GM21723 (cell line): Measurements from ENCODE around the gene PRR14.
"Not testable (repeated sequence)": the region's sequence is repeated elsewhere in the genome, so short reads cannot be mapped to it uniquely, and the experiment has no call there.

Experiments used
- ATAC-seq: cut with Tn5 transposase; IDR thresholded peaks from one replicate; pipeline ENCODE4 v1.9.1; 2021; ENCODE audit warnings: mild to moderate bottlenecking, moderate library complexity; ENCODE audit not compliant: unreplicated experiment

Gene PRR14

DNA sequence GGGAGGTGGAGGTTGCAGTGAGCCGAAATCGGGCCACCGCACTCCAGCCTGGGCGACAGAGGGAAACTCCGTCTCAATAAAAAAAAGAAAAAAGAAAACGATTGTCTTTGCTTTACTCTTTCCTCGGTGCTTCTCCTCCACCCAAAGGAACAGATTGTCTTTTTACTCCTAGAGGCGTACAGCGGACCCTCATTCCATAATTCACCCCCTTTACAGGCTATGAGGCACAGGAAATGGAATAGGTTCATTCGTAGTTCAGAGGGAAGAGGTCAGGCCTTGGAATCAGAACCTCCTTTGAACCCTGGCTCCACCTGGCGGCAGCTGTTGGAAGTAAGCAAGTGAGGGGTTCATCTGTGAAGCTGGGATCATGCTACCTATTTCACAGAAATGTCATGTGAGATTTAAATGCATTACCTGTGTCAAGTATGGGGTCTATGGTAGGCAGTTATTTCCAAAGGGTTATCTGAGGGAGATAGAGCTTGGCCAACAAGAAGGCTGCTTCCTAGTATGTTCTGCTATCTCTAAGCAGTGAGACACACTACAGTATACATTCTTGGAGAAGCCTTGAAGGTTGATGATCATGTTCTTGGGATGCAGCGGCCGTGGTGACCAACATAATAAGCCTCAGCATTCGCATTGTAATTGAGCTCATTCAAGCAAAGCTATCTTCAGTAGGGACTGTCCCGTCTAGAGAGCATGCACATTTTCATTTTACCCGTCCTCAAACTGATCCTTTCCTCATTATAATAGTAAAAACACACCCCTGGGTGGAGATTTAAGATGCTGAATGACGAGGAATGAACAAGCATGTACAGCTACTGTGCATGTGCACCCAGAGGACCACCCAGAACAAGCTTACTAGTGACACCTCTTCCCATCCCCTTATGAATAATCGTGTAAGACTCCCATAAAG lies 21.9 kb upstream of the PRR14 start:
- no peak for ATAC-seq

DNA sequence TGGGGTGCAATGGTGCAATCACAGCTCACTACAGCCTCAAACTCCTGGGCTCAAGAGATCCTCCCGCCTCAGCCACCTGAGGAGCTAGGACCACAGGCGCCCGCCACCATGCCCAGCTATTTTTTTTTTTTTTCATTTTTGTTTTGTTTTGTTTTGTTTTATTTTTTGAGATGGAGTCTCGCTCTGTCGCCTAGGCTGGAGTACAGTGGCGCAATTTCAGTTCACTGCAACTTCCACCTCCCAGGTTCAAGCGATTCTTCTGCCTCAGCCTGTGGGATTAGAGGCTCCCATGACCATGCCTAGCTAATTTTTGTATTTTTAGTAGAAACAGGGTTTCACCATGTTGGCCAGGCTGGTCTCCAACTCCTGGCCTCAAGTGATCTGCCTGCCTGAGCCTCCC lies 18.3 kb upstream of the PRR14 start:
- ATAC-seq: not testable (repeated sequence)

DNA sequence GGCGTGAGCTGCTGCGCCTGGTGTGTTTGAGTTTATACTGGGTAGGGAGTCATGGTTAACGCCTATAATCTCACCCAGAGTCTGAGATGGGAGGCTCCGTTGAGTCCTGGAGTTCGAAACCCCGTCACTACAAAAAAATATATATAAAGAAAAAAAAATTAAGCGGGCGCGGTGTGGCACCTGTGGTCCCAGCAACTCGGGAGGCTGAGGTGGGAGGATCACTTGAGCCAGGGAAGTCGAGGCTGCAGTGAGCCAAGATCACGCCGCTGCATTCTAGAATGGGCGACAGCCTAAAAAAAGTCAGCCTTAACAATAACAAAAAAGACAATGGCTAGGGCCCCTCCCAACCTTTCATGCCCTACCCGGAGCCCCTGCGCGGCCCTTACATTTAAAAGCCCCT lies 17.2 kb upstream of the PRR14 start:
- no peak for ATAC-seq

DNA sequence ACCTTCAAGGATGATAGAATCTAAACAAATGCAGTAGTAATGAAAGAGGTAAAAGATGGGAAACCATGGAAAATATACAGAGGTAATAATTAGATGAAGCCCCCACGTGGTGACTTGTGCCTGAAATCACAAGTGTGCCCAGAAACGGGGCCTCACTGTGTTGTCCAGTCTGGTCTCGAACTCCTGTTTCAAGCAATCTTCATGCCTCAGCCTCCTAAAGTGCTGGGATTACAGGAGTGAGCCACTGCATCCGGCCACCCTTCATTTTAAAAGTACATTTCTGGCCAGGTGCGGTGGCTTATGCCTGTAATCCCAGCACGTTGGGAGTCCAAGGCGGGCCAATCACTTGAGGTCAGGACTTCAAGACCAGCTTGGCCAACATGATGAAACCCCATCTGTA lies 14.2 kb upstream of the PRR14 start:
- no peak for ATAC-seq

DNA sequence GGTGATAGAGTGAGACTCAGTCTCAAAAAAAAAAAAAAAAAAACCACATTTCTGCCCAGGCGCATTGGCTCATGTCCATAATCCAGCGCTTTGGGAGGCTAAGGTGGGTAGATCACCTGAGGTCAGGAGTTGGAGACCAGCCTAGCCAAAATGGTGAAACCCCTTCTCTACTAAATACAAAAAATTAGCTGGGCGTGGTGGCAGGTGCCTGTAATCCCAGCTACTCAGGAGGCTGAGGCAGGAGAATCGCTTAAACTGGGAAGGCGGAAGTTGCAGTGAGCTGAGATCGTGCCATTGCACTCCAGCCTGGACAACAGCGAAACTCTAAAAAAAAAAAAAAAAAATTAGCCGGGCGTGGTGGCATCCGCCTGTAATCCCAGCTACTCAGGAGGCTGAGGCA lies 13.6 kb upstream of the PRR14 start:
- ATAC-seq: not testable (repeated sequence)

DNA sequence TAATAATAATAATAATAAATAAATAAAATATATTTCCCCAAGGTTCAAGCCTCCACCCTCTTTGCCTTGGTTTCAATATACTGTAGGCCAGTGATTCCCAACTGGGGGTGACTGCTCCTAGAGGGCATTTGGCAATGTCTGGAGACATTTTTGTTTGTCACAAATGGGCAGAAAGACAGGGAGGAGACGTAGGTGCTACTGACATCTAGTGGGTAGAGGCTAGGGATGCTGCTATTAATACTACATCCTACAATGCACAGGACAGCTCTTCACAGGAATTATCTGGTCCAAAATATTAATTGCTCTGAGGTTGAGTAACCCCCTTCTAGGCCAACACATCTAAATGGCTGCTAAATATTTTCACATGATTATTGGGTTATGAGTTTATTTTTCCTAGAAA lies 12.8 kb upstream of the PRR14 start:
- no peak for ATAC-seq

DNA sequence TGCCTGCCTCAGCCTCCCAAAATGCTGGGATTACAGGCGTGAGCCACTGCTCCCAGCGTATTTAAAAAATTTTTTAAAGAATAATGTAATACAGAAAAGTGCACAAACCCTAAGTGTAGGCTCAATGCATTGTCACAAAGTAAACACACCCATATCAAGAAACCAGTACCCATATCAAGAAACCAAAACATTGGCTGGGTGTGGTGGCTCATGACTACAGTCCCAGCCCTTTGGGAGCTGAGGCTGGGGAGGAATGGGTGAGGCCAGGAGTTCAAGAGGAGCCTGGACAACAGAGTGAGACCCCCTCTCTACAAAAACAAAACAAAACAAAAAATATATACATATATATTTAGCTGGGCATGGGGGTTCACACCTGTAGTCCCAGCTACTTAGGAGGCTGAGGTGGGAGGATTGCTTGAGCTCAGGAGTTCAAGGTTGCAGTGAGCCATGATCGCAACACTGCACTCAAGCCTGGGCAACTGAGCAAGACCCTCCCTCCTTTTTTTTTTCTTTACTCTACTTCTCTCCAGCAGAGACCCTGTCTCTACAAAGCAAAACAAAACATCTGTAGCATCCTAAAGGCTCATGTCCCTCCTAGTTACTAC lies 9.3 kb upstream of the PRR14 start:
- no peak for ATAC-seq

DNA sequence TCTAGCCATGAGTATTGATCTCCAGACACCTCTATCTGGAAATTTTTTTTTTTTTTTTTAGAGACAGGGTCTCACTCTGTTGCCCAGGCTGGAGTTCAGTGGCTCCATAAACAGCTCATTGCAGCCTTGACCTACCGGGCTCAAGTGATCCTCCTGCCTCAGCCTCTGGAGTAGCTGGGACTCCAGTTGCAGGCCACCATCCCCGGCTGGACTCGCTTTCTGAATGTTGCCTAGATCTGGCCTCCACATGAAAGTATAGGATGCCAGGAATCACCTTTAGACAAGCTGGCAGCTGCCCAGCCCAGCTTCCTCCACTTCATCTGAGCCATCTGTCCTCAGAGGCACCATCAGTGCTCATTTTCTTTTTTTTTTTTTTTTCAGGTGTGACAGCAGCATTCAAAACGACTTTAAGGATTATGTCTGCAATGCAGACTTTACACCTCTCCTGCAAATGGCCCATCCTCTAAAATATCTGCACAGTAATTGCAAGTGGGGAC lies 6.4 kb upstream of the PRR14 start:
- ATAC-seq: no peak

DNA sequence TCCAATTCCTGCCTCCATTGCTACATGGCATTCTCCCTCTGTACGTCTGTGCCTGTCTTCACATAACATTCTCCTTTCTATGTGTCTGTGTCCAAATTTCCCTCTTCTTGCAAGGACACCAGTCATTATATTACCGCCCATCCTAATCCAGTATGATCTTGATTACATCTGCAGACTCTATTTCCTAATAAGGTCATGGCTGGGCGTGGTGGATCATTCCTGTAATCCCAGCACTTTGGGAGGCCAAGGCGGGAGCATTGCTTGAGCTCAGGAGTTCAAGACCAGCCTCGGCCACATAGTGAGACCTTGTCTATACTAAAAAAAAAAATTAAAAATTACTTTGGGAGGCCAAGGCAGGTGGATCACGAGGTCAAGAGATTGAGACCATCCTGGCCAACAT lies 5.0 kb upstream of the PRR14 start:
- ATAC-seq: no peak

DNA sequence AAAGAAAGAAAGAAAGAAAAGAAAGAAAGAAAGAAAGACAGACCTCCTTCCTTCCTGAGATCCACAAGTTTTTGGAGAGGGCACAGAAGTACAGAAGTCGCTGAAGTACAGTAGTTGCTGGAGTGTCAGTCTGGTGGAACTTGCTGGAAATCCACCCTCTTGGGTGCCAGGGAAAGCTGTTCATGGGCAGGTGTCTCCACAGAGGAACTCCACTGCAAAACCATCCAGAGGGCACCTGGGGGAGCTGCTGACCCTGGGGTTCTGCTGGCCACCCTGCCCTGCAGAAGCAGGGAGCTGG lies 3.5 kb upstream of the PRR14 start:
- no peak for ATAC-seq

DNA sequence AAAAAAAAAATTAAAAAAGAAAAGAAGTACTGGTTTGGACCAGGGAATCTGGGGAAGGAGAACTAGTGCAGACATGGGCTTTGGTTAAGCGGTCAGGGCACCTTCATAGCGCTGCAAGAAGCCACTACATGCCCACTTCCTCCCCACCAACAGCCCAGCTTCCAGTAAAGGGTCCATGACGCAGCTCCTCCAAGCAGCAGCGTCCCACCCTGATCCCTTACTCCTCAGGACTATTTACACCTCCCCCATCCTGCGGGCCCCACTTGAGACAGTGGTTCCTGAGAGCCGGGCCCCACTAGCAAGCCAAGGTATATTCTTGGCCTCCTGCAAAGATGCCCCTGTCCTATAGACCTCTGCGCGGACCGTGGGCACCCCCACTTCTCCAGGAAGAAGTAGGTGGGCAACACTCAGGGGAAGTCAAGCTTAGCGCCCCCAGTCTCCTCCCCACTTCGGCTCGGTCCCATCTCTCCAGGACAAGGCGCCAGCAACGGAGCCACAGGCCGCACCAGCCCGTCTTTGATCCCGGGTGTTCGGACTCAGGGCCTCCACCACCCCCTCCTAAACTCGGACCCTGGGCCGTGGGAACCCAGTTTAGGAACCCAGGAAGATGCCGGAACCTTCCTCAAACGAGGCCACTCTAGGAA lies 913 bp upstream of the PRR14 start:
- no peak for ATAC-seq

DNA sequence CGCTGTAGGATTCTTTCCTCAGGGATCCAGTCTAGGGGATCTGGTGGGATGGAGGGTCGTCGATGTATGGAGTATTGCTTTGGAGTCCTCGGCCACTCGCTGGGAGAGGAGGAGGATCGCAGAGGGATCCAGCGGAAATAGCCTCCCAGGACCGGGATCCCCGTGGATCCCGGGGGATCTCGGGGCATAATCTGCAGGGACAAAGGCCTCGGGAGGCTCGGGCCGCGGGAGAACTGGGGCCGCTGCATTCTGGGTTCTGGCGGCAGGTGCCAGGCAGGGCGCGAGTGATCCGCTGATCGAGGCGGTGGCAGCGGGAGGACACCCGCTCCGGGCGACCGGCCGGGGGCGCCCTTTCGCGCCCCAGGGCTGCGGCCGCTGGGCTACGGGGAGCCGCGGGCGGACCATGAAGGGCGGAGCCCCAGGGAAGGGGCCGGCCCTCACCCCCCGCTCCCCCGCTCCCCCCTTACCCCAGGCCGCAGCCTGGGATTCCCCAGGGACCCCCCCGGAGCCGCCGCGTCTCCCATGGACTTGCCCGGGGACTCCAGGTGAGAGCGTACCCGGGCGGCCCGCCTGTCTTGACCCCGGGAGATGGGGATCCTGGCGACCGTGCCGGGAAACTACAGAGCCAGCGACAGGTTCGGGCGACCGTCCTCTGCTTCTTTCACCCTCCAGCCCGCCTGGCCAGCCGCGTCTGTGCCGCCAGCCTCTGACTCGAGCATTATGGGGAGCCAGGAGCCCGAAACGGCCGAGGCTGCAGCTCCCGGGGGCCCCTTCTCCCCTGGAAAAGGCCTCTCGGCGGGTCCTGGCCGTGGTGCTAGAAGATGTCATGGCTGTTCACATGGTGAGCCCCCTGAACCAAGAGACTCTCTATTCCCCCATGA lies 604 bp downstream of the PRR14 start:
- peak; percentile 58 for ATAC-seq

DNA sequence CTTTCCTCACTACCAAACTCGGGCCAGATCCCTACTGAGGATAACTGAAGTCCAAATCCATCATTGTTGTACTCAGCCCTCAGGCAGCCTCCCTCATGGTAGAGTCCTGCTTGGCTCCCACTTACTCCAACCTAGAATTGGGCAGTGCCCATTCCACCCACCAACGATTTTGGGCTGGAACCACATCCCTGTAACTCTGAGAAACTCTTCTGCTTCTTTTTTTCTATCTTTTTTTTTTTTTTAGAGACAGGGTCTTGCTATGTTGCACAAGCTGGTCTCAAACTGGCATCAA lies 1.2 kb downstream of the PRR14 start:
- ATAC-seq: no peak

DNA sequence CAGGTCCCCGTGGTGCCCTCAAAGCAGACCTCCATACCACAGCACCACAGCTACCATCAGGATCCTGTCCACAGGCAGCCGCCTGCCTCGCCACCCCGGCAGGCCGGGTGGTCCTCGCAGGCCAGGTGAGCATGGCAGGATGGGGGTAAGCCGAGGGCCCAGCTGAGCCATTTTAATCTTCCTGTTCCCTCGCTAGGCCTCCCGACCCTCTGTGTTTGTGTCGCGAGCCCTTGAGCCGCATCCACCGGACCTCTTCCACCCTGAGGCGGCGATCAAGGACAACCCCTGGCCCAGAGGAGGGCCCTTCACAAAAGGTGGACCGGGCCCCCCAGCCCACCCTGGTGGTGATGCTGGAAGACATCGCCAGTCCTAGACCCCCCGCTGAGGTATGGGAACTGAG lies 2.0 kb downstream of the PRR14 start:
- ATAC-seq: no peak

DNA sequence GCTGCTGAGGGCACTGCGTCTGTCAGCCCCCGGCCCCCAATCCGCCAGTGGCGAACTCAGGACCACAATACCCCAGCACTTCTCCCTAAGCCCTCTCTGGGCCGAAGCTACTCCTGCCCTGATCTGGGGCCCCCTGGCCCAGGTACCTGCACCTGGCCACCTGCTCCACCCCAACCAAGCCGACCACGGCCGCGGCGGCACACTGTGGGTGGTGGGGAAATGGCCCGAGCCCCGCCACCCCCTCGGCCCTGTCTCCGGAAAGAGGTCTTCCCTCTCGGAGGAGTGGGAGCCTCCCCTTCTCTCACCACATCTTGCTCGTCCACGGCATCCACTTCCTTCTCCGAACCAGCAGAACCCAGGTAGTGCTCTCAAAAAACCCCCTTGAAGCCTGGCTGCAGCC lies 4.1 kb downstream of the PRR14 start:
- no peak for ATAC-seq

DNA sequence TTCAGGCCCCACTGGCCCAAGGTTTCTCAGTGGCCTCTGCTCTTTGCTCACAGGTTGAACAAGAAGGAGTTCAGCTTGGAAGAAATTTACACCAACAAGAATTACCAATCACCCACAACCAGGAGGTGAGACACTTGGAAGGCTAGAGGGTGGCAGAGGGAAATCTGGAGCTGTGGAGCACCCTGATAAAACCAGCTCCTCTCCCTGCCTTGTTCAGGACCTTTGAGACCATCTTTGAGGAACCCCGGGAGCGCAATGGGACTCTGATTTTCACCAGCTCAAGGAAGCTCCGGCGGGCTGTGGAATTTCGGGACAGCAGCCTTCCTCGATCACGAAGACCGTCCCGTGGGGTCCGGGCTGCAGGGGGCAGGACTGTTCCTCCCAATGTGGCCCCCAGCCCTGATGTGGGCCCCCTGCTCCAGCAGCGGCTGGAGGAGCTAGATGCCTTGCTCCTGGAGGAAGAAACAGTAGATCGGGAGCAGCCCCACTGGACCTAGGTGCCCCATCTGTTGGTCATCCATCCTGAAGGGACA lies 5.1 kb downstream of the PRR14 start:
- ATAC-seq: no peak

DNA sequence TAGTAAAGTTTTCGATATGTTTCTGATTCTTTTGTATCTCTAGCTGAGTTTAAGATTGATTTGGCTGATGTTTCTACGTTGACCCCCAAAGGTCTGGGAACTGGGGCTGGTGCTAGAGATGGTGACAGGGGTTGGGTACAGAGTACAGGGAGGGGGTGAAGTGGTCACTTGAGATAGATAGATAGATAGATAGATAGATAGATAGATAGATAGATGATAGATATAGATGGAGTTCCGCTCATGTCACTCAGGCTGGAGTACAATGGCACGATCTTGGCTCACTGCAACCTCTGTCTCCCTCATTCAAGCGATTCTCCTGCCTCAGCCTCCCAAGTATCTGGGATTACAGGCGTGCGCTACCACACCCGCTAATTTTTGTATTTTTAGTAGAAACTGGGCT lies 5.6 kb downstream of the PRR14 start:
- no peak for ATAC-seq

DNA sequence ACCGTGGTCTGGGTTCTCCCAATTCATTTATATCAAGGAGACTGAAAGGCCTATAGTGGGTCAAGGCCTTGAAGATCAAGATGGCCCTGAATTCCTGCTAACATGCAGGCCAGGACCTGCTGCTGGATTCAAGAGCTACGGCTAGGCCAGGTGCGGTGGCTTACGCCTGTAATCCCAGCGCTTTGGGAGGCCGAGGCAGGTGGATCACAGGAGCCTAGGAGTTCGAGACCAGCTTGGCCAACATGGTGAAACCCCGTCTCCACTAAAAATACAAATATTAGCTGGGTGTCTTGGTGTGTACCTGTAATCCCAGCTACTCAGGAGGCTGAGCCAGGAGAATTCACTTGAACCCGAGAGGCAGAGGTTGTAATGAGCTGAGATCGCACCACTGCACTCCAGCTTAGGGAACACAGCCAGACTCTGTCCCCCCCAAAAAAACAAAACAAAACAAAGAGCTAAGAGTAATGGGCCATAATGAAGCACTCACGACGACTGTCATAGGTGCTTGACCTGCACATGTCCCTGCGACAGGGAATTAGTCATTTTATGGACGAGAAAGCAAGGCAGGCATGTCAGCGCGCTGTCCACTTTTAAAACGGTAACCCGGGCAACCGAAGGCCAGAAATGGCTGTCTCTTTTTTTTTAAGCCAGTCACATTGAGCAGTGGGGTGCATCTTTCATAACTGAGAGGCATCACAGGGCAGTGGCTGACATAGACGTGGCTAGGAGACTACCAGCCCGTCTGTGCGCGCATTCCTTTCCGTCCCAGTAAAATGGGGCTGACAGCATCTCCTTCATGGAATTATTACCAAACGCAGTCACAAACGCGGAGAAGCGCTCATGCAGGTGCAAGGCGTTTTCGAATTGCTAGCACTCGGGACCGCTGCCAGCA lies 6.5 kb downstream of the PRR14 start:
- ATAC-seq: no peak

DNA sequence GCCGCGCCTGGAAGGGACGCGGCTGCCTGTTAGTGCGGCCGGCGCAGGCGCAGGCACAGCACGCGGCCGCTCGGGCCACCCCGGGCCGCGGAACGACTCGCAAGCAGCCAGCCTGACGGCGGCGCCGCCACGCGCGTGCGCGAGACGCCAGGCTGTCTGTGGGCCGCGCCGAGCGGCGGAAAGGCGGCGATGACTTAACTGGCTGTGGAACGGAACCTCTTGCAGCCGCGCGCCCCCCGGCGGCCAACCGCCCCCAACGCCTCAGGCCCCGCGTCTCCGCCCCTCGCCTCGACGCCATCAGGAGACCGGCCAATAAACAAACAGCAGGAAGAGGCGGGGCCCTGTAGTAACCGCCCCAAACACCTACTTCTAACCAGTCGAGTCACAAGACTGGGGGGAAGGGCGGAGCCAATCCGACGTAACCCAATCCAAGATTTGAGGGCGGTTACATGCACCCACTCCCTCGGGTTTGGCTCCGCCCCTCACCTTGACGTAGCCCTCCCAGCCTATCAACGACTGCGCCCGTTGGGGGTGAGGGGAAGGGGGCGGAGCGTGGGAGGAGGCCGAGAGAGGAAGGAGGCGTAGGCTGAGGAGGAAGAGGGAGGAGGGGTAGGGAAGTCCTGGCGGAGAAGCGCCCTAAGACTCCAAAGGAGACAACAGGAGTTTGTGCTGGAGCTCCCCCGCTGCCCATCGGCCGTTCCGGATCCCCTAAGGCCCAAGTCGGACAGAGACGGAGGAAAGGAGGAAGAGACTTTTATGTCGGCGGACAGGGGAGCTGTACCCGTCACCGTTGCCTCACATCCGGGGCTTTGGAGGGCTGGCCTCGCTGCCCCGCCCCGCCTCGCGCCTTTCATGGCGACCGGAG lies 7.3 kb downstream of the PRR14 start, which contains the start of gene FBRS:
Gene FBRS (plus strand): TSS at position 566 of the 865 bp plus-strand sequence. CDS start 1,088 bp downstream, outside the sequence.
- peak; percentile 67 for ATAC-seq
